Ishikawa (cell line): ENCODE results near the gene ZW10.
A peak's percentile ranks its signal among the peaks of the same experiment; 100 is the strongest.

Source experiments
- CEBPB ChIP-seq: IDR thresholded peaks from 2 replicates; pipeline ENCODE4 v1.6.1; 2012
- CREB1 ChIP-seq: IDR thresholded peaks from 2 replicates; pipeline ENCODE4 v1.6.1; 2012; ENCODE audit warnings: low read depth
- EGR1 ChIP-seq: IDR thresholded peaks from 2 replicates; pipeline ENCODE4 v1.6.1; 2012
- EP300 ChIP-seq: IDR thresholded peaks from 2 replicates; pipeline ENCODE4 v1.6.1; 2012; ENCODE audit warnings: borderline replicate concordance
- FOXM1 ChIP-seq: IDR thresholded peaks from 2 replicates; pipeline ENCODE4 v1.6.1; 2012; ENCODE audit warnings: low read depth, borderline replicate concordance
- MAX ChIP-seq: IDR thresholded peaks from 2 replicates; pipeline ENCODE4 v1.6.1; 2012
- NFIC ChIP-seq: IDR thresholded peaks from 2 replicates; pipeline ENCODE4 v1.6.1; 2012
- RAD21 ChIP-seq: IDR thresholded peaks from 2 replicates; pipeline ENCODE4 v1.6.1; 2012; ENCODE audit warnings: low read depth
- REST ChIP-seq: IDR thresholded peaks from 2 replicates; pipeline ENCODE4 v1.6.1; 2012; ENCODE audit warnings: low read depth, mild to moderate bottlenecking
- TAF1 ChIP-seq: IDR thresholded peaks from 2 replicates; pipeline ENCODE4 v1.6.1; 2012; ENCODE audit warnings: low read depth, mild to moderate bottlenecking
- TCF12 ChIP-seq: IDR thresholded peaks from 2 replicates; pipeline ENCODE4 v1.6.1; 2012; ENCODE audit warnings: low read depth
- TEAD4 ChIP-seq: IDR thresholded peaks from 2 replicates; pipeline ENCODE4 v1.6.1; 2012
- USF1 ChIP-seq: IDR thresholded peaks from 2 replicates; pipeline ENCODE4 v1.6.1; 2012
- YY1 ChIP-seq: IDR thresholded peaks from 2 replicates; pipeline ENCODE4 v1.6.1; 2012; ENCODE audit warnings: low read depth
- ZBTB7A ChIP-seq: IDR thresholded peaks from 2 replicates; pipeline ENCODE4 v1.6.1; 2012; ENCODE audit warnings: low read depth

The ZW10 gene

GRCh38 chr11:113773416-113774173, at the start of gene ZW10:
Gene ZW10 (minus strand): TSS chr11:113773692. CDS start chr11:113773666, 26 bp downstream.
- no peak for TF ChIP-seq TEAD4
- no peak for TF ChIP-seq ZBTB7A
- TF ChIP-seq EP300, result peak; percentile 31; the same call in 1 of the 2 replicates
- 0 out of 2 replicates have a peak, but pooled peaks have one; percentile 48 for TF ChIP-seq TCF12
- no peak for TF ChIP-seq EGR1
- peak; percentile 26; the same call in 1 of the 2 replicates for TF ChIP-seq CREB1
- peak; percentile 39 for TF ChIP-seq RAD21
- TF ChIP-seq REST, result no peak
- TF ChIP-seq USF1, result no peak
- TF ChIP-seq TAF1, result peak; percentile 78
- TF ChIP-seq CEBPB, result 0 out of 2 replicates have a peak, but pooled peaks have one; percentile 5
- peak; percentile 38 for TF ChIP-seq NFIC
- peak; percentile 56; the same call in 1 of the 2 replicates for TF ChIP-seq FOXM1
- peak; percentile 70; the same call in 1 of the 2 replicates for TF ChIP-seq MAX
- peak; percentile 64; the same call in 1 of the 2 replicates for TF ChIP-seq YY1

- no peak for TF ChIP-seq FOXM1
- TF ChIP-seq CEBPB, result no peak
- no peak for TF ChIP-seq TEAD4
- no peak for TF ChIP-seq RAD21
- TF ChIP-seq CREB1, result no peak
- no peak for TF ChIP-seq NFIC
- no peak for TF ChIP-seq YY1
- no peak for TF ChIP-seq EGR1
- no peak for TF ChIP-seq ZBTB7A
These were observed 44.9 kb upstream of the ZW10 start for GRCh38 chr11:113818426-113818825.

- no peak for TF ChIP-seq EP300
These were observed 44.1 kb upstream of the ZW10 start for GRCh38 chr11:113817626-113818025.

- no peak for TF ChIP-seq REST
- TF ChIP-seq CREB1, result no peak
- TF ChIP-seq YY1, result no peak
- TF ChIP-seq TCF12, result no peak
- TF ChIP-seq FOXM1, result no peak
- TF ChIP-seq USF1, result no peak
- no peak for TF ChIP-seq EGR1
- no peak for TF ChIP-seq TAF1
- no peak for TF ChIP-seq MAX
- no peak for TF ChIP-seq ZBTB7A
- TF ChIP-seq RAD21, result no peak
- no peak for TF ChIP-seq TEAD4
- TF ChIP-seq NFIC, result no peak
- no peak for TF ChIP-seq EP300
- TF ChIP-seq CEBPB, result no peak
These were observed 43.7 kb upstream of the ZW10 start for GRCh38 chr11:113817162-113817561.

GRCh38 chr11:113814181-113814580, 40.7 kb upstream of the ZW10 start:
- TF ChIP-seq TAF1, result no peak
- no peak for TF ChIP-seq REST
- TF ChIP-seq TEAD4, result no peak
- TF ChIP-seq NFIC, result no peak
- TF ChIP-seq RAD21, result no peak
- TF ChIP-seq YY1, result no peak
- no peak for TF ChIP-seq CEBPB
- no peak for TF ChIP-seq ZBTB7A
- TF ChIP-seq CREB1, result no peak
- no peak for TF ChIP-seq FOXM1
- TF ChIP-seq TCF12, result no peak
- TF ChIP-seq EGR1, result no peak
- TF ChIP-seq MAX, result no peak
- no peak for TF ChIP-seq USF1
